Fibroblast of mammary gland (primary cell): ENCODE results near the gene CRADD.

ENCODE experiments used
- DNase-seq: peaks from one replicate; pipeline ENCODE4 v3.0.0-alpha.2; 2010; ENCODE audit warnings: low read depth
- H3K4me3 ChIP-seq: 2 replicates; pipeline ENCODE4 v1.5.1; 2011; ENCODE audit warnings: low read depth, mild to moderate bottlenecking, low read length, moderate library complexity; ENCODE audit not compliant: control insufficient read depth
- TF ChIP-seq, protein P1 (sequence below): conservative IDR thresholded peaks from 2 replicates; pipeline ENCODE4 v1.5.1; 2011; ENCODE audit warnings: low read depth, low read length, inconsistent platforms; ENCODE audit not compliant: control insufficient read depth, insufficient read depth

CRADD gene

GRCh38 chr12:93808169-93808899 lies 131.2 kb downstream of the CRADD start:
- TF ChIP-seq, protein P1, sequence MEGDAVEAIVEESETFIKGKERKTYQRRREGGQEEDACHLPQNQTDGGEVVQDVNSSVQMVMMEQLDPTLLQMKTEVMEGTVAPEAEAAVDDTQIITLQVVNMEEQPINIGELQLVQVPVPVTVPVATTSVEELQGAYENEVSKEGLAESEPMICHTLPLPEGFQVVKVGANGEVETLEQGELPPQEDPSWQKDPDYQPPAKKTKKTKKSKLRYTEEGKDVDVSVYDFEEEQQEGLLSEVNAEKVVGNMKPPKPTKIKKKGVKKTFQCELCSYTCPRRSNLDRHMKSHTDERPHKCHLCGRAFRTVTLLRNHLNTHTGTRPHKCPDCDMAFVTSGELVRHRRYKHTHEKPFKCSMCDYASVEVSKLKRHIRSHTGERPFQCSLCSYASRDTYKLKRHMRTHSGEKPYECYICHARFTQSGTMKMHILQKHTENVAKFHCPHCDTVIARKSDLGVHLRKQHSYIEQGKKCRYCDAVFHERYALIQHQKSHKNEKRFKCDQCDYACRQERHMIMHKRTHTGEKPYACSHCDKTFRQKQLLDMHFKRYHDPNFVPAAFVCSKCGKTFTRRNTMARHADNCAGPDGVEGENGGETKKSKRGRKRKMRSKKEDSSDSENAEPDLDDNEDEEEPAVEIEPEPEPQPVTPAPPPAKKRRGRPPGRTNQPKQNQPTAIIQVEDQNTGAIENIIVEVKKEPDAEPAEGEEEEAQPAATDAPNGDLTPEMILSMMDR, result no peak
- no peak overlapping the region for H3K4me3 ChIP-seq
- DNase-seq, result no peak

DNA sequence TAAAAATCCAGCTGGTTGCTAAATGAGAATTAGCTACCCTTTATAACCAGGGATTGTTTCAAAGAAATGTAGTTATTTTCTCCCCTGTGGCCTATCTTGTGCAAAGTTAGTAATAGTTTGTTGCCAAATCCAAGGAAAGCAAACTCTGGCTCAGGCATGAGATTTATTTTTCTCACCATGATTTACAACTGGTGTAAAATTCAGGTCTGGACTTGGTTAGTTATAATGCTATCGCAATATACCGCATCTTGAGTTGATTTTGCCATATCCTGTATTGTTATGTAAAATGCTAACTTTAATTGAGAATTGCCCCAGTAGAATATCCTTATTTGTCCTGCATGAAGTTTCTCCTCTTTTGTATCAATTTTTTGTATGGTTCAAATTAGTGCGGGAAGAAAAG lies 135.5 kb downstream of the CRADD start:
- TF ChIP-seq, protein P1, result no peak
- DNase-seq, result peak; percentile 95

DNA sequence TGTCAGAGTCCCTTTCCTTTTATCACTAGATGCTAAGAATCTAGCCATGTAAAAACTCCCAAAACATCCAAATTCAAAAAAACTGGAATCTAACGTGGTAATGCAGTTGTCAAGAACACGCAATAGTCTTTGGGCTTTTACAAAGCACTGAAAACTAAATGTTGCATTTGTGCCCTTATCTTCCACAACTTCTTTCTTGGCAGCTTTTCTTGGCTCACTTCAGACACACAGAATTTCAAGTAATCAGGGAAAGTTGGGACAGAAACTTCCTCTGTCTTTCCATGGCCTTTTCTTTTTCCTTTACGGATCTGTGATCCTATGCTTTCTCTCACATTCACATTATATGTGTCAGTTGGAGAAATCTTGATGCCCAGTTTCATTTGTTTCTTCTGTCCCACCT lies 136.0 kb downstream of the CRADD start:
- no peak overlapping the region for H3K4me3 ChIP-seq
- peak; percentile 50 for DNase-seq
- TF ChIP-seq, protein P1, result no peak

More for the DNA sequence above, 135.5 kb downstream of the CRADD start:
- H3K4me3 ChIP-seq, result no peak overlapping the region

GRCh38 chr12:93813972-93814821 lies 137.0 kb downstream of the CRADD start:
- DNase-seq, result peak; percentile 97
- TF ChIP-seq, protein P1, result no peak
- no peak overlapping the region for H3K4me3 ChIP-seq

DNA sequence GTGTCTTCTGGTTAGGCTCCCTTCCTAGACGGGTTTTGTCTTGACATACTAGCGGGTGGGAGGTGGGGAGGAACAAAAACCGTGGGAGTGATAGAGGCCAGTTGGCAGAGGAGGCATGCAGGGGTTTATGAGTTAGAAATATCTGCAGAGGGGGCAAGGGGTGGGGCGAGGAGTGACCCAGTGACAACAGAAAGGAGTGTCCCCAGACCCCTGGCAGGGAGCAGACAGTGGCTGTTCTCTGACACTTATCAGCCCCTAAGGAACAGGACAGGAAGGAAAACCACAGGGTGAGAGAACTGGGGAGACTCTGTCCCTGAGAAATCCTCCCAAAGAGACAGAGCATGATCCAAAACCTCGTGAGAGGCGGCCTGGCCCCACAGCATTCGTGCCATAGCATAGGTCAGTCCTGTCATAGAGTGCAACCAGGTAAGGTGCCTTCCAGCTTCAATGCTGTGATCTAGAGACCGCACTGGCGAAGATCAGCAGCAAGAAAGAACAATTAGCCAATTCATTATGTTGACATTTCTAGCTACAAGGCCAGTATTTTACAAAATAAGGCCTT lies 141.4 kb downstream of the CRADD start:
- no peak for DNase-seq
- H3K4me3 ChIP-seq, result no peak overlapping the region
- TF ChIP-seq, protein P1, result no peak

DNA sequence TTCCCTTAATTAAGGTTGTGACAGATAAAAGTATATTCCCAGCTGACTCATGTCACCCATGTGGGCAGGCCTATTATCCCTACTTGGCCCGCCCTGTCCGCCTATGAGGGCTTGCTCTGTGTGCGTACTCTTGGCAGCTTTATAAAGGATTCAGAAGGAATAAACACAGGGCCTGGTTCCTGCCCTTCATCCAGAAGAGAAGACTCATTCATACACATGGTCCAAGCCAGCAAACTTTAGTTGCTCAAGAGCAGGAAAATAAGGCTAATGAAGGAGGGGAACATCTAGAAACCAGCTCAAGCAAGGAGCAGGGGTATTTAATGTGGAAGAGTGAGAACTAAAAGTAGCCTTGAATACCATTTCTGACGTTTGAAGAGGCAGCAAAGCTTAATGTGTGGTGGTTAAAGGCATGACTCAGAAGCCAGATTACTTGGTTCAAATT lies 141.9 kb downstream of the CRADD start:
- H3K4me3 ChIP-seq, result no peak overlapping the region
- TF ChIP-seq, protein P1, result no peak
- DNase-seq, result peak; percentile 93
